Activated T-cell treated with anti-CD3 and anti-CD28 coated beads for 1 hour (primary cell): ENCODE data around the gene ADAT1.

Source experiments
- DNase-seq: peaks from one replicate; pipeline ENCODE4 v3.0.0-alpha.2; 2020; ENCODE audit warnings: low read depth

ADAT1 gene

GRCh38 chr16:75575958-75576357, 47.1 kb downstream of the ADAT1 start:
- no peak for DNase-seq

GRCh38 chr16:75573955-75574354, 49.1 kb downstream of the ADAT1 start:
- no peak for DNase-seq

- DNase-seq, result no peak
Observed at GRCh38 chr16:75572864-75573542, 50.1 kb downstream of the ADAT1 start.

- no peak for DNase-seq
Observed at GRCh38 chr16:75570396-75571065, 52.5 kb downstream of the ADAT1 start.

- DNase-seq, result no peak
Observed at GRCh38 chr16:75567911-75568310, 55.2 kb downstream of the ADAT1 start.

GRCh38 chr16:75566758-75567255, 56.3 kb downstream of the ADAT1 start:
- no peak for DNase-seq

GRCh38 chr16:75566040-75566757, 56.9 kb downstream of the ADAT1 start, which contains the start of gene GABARAPL2:
TSS of gene GABARAPL2 (plus strand) at chr16:75566379. CDS start at chr16:75566487, 108 bp downstream.
- peak; percentile 89 for DNase-seq

- no peak for DNase-seq
Observed at GRCh38 chr16:75565640-75566039, 57.4 kb downstream of the ADAT1 start.

- DNase-seq, result no peak
Observed at GRCh38 chr16:75559564-75560372, 63.3 kb downstream of the ADAT1 start.

- no peak for DNase-seq
Observed at GRCh38 chr16:75558846-75559401, 64.2 kb downstream of the ADAT1 start.

- DNase-seq, result no peak
Observed at GRCh38 chr16:75556431-75556950, 66.6 kb downstream of the ADAT1 start.

GRCh38 chr16:75555707-75556430, 67.2 kb downstream of the ADAT1 start, which contains the start of gene TMEM231:
TSS of gene TMEM231 (minus strand) at chr16:75556252. CDS start at chr16:75556209, 43 bp downstream.
- peak; percentile 97 for DNase-seq

- DNase-seq, result no peak
Observed at GRCh38 chr16:75555213-75555706, 67.8 kb downstream of the ADAT1 start.

GRCh38 chr16:75552951-75553350, 70.1 kb downstream of the ADAT1 start:
- no peak for DNase-seq

GRCh38 chr16:75550211-75550662, 72.8 kb downstream of the ADAT1 start:
- no peak for DNase-seq
